Stimulated activated CD8-positive, alpha-beta memory T cell treated with anti-CD3 and anti-CD28 coated beads, Interleukin-2, amount 100 ng/mL, for 48 hours (primary cell): Measurements from ENCODE around the gene KCNQ1.

ENCODE experiments used
- DNase-seq, 2 donors: peaks; one replicate each; pipeline ENCODE4 v3.0.0-alpha.2; 2020; ENCODE audit warnings: low read depth in 2 of 2

Gene KCNQ1

GRCh38 chr11:2425506-2425905 is 19.3 kb upstream of the KCNQ1 start:
- no peak for DNase-seq

DNA sequence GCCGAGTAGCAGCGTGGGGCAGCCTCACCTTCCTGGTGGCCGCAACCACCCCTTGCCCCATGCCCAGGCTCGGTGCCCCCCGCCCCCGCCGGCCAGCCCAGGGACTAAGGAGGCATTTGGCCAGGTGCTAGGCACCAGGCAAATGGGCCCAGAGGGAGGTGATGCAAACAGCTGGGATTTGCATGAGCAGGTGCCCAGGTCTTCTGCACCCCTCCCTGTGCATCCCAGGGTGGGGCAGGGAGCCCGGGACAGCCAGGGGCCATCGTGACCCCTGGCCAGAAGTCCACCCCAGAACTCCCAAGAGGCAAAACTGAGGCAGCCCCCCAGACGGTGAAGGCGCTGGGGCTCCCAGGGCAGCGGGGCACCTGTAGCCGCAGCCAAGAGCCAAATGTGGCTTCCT is 18.6 kb upstream of the KCNQ1 start:
- no peak for DNase-seq

- DNase-seq: no peak
Observed at GRCh38 chr11:2426826-2427521, 17.8 kb upstream of the KCNQ1 start.

- DNase-seq: no peak
Observed at GRCh38 chr11:2427721-2428321, 17.0 kb upstream of the KCNQ1 start.

DNA sequence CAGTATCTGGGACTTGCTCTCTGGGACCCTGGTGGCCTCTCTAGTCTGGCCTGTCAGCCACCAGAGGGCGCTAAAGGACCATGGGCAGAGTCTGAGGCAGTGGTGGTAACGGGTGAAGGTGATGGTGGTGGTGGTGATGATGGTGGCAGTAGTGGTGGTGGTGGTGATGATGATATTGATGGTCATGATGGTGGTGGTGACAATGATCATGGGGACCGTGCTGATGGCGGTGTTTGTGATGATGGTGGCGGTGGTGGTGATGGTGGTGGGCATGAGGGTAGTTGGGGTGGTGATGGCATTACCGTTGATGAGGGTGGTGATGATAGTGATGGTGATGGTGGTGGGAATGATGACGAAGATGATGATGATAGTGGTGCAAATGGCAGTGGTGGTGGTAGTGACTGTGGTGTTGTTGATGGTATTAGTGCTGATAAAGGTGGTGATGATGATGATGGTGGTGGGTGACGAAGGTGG is 16.4 kb upstream of the KCNQ1 start:
- DNase-seq: peak; percentile 72 to 81

DNA sequence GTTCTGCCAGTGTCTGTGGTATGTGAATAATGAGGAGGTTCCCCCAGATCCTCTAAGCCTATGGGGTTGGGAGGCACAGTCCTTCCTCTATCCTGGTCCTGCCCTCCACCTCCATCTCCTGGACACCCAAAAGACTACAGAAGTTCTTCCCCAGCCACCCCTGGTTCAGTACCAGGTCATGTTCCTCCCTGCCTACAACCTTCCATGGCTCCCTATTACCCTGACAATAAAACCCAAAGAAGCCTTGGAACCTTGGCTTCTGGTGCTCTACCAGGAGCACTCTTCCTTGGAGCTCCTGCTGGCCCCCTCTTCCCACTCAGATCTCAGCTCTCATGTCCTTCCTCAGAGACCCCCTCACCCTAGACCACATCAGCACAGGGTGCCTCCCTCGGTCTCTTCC is 13.4 kb upstream of the KCNQ1 start:
- DNase-seq: no peak

- DNase-seq: no peak
Observed at GRCh38 chr11:2432171-2432621, 12.6 kb upstream of the KCNQ1 start.

DNA sequence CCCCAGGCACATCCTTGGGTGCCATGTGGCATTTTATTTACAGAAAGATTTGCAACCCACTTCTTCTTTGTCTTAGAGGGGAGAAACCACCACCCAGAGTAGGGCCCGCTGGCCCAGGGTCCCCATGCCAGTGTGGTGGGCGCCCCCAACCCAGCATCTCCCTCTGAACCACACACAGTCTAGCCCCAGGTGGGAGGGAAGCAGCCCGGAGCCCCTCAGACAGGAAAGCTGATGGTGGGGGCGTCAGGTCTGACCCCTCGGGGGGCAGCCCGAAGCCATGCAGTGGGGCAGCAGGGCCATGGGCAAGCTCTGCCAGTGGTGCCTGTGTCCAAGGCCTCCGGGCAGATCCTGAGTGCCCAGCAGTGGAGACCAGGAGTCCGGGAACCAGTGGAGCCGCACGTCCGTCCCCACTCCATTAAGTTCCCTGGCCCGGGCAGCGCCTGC is 12.2 kb upstream of the KCNQ1 start:
- no peak for DNase-seq

- no peak for DNase-seq
Observed at GRCh38 chr11:2433106-2433925, 11.5 kb upstream of the KCNQ1 start.

GRCh38 chr11:2434008-2434407 is 10.8 kb upstream of the KCNQ1 start:
- no peak for DNase-seq

GRCh38 chr11:2434506-2435255 is 10.1 kb upstream of the KCNQ1 start:
- no peak for DNase-seq

GRCh38 chr11:2435288-2436012 is 9.4 kb upstream of the KCNQ1 start:
- no peak for DNase-seq

GRCh38 chr11:2436013-2436520 is 8.7 kb upstream of the KCNQ1 start:
- DNase-seq: no peak

- DNase-seq: no peak
Observed at GRCh38 chr11:2436521-2437031, 8.2 kb upstream of the KCNQ1 start.

- no peak for DNase-seq
Observed at GRCh38 chr11:2437516-2437915, 7.3 kb upstream of the KCNQ1 start.

GRCh38 chr11:2439820-2440219 is 5.0 kb upstream of the KCNQ1 start:
- no peak for DNase-seq

- DNase-seq: no peak
Observed at GRCh38 chr11:2440646-2441045, 4.2 kb upstream of the KCNQ1 start.

DNA sequence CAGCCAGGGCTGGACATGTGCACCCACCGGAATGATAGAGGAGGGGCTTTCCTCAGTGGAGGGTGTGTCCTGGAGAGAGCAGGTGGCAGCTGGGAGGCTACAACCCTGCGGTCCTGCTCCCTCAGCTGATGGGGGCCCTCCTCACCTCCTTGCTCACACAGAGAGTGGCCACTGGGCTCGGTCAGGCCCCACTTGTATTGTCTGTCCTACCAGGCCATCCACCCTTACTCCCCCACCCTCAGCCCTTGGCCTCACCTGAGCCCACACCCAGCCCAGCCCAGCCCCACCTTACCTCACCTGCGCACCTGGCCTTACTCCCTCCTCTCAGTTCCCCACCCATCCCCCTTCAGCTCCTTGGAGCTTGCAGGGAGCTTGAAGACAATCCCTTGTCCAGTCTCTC is 3.6 kb upstream of the KCNQ1 start:
- DNase-seq: no peak

DNA sequence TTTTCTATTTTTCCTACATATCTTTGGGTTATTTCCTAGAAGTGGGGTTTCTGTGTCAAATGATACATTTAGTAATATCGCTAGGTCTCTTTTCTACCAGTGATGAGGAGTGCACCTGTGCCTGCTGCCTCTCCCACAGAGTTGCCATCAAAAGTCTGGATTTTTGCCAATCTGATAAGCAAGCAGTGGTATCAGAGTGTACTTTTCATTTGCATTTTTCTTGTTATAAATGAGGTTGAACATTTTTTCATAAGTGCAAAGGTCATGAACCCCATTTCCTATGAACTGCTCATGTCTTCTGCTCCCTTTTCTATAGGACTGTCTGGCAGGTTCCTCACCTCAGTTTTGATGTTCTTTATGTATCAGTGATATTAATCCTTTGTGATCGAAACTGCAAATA is 2.2 kb upstream of the KCNQ1 start:
- DNase-seq: no peak

DNA sequence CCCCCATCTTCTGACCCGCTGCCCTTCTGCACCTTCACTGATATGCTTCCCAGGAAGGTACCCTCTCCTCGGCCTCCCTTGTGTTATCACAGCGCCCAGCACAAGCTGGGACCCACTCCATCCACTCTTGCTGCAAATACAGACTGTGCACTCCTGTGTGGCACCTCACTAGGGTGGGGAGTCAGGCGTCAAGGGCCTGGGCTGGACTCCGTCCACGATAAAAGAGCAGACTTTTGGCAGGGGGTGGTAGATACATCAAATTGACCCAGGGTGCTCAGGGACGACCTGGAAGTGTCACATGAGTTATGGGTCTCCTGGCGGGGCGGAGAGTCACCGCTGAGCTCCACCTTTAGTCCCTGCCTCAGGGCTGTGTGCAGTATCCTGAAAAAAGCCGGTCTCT is 1.4 kb upstream of the KCNQ1 start:
- DNase-seq: no peak
